ENCODE measurements around the gene VSTM2L.

The VSTM2L gene

GRCh38 chr20:37941332-37941731 lies 38.4 kb downstream of the VSTM2L start:
- no peak overlapping the region for H3K9ac ChIP-seq (ENCODE audit: low read depth, low read length)
- H3K9me3 ChIP-seq (ENCODE audit: control insufficient read depth, insufficient read depth, low read length) = no peaks in the 10 kb centered on the region
- H3K36me3 ChIP-seq (ENCODE audit: insufficient read depth, low read length) = no peaks in the 10 kb centered on the region
- H3K4me1 ChIP-seq (ENCODE audit: insufficient read depth, low read length) = no peaks in the 10 kb centered on the region

- Histone ChIP-seq H3K36me3 (ENCODE audit: insufficient read depth, low read length) (no peaks in the 10 kb centered on the region), H3K4me1 (ENCODE audit: insufficient read depth, low read length) (no peaks in the 10 kb centered on the region), H3K9ac (ENCODE audit: low read depth, low read length) (no peak overlapping the region), H3K9me3 (ENCODE audit: control insufficient read depth, insufficient read depth, low read length) (no peaks in the 10 kb centered on the region)
Measured at GRCh38 chr20:37941992-37942391, 39.1 kb downstream of the VSTM2L start.

DNA sequence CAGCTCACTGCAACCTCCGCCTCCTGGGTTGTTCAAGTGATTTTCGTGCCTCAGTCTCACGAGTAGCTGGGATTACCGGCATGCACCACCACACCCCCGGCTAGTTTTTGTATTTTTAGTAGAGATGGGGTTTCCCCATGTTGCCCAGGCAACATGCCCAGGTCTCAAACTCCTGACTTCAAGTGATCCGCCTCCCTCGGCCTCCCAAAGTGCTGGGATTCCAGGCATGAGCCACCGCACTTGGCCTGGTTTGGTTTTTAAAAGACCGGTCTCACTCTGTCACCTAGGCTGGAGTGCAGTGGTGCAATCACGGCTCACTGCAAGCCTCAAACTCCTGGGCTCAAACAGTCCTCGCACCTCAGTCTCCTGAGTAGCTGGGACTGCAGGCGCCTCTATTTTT lies 40.1 kb downstream of the VSTM2L start:
- H3K9ac ChIP-seq (ENCODE audit: low read depth, low read length) = no peak overlapping the region
- no peaks in the 10 kb centered on the region for H3K4me1 ChIP-seq (ENCODE audit: insufficient read depth, low read length)
- no peaks in the 10 kb centered on the region for H3K36me3 ChIP-seq (ENCODE audit: insufficient read depth, low read length)
- H3K9me3 ChIP-seq (ENCODE audit: control insufficient read depth, insufficient read depth, low read length) = no peaks in the 10 kb centered on the region

GRCh38 chr20:37943501-37944455 lies 40.9 kb downstream of the VSTM2L start:
- Histone ChIP-seq H3K9ac (ENCODE audit: low read depth, low read length) (no peak overlapping the region), H3K4me1 (ENCODE audit: insufficient read depth, low read length) (no peaks in the 10 kb centered on the region), H3K36me3 (ENCODE audit: insufficient read depth, low read length) (no peaks in the 10 kb centered on the region), H3K9me3 (ENCODE audit: control insufficient read depth, insufficient read depth, low read length) (no peaks in the 10 kb centered on the region)

- Histone ChIP-seq H3K9ac (ENCODE audit: low read depth, low read length) (no peak overlapping the region), H3K36me3 (ENCODE audit: insufficient read depth, low read length) (no peaks in the 10 kb centered on the region), H3K4me1 (ENCODE audit: insufficient read depth, low read length) (no peaks in the 10 kb centered on the region), H3K9me3 (ENCODE audit: control insufficient read depth, insufficient read depth, low read length) (no peaks in the 10 kb centered on the region)
Measured at GRCh38 chr20:37944456-37944981, 41.6 kb downstream of the VSTM2L start.

DNA sequence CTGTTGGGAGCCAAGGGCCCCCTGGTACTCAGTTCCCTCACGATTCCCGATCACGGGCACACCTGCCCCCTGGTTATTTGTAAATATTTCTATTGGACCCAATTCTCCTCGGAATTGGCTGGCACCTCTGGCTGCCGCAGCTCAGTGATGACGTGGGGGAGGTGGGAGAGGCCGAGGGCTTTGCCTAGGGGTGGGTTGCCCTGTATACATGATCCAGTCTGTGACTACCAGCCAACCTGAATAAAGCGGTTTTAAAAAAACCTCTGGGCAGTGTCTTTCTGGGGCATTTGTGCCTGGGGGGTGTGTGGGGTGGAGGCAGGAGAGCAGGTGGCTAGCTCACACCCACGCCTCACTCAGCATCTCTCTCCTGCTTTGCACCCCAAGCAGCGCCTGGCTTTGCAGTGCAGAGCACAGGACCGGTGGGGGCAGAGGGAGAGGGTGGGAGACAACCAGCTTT lies 42.2 kb downstream of the VSTM2L start:
- Histone ChIP-seq H3K9me3 (ENCODE audit: control insufficient read depth, insufficient read depth, low read length) (no peaks in the 10 kb centered on the region), H3K9ac (ENCODE audit: low read depth, low read length) (no peak overlapping the region), H3K4me1 (ENCODE audit: insufficient read depth, low read length) (no peaks in the 10 kb centered on the region), H3K36me3 (ENCODE audit: insufficient read depth, low read length) (no peaks in the 10 kb centered on the region)

DNA sequence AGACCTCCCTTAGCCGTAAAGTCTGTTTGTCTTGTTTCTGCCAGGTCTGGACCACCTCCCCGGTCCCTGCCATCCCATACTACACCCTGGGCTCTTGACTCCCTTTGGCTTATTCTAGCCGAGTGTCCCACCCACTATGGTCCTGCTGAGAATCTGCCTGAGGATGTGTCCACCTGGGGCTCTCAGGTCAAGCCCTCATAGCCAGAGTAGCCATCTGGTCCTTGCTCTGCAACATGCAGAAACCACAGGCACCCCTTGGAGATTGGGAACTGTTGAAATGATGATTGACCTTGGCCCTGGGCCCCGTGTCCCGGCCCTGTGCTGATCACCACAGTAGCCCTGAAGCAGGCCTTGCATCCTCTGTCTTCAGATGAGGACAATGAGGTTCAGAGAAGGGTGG lies 44.0 kb downstream of the VSTM2L start:
- Histone ChIP-seq H3K4me1 (ENCODE audit: insufficient read depth, low read length) (no peaks in the 10 kb centered on the region), H3K36me3 (ENCODE audit: insufficient read depth, low read length) (no peaks in the 10 kb centered on the region), H3K9me3 (ENCODE audit: control insufficient read depth, insufficient read depth, low read length) (no peaks in the 10 kb centered on the region), H3K9ac (ENCODE audit: low read depth, low read length) (no peak overlapping the region)

- no peaks in the 10 kb centered on the region for H3K4me1 ChIP-seq (ENCODE audit: insufficient read depth, low read length)
- no peaks in the 10 kb centered on the region for H3K36me3 ChIP-seq (ENCODE audit: insufficient read depth, low read length)
- H3K9ac ChIP-seq (ENCODE audit: low read depth, low read length) = no peak overlapping the region
- no peaks in the 10 kb centered on the region for H3K9me3 ChIP-seq (ENCODE audit: control insufficient read depth, insufficient read depth, low read length)
Measured at GRCh38 chr20:37947943-37948342, 45.0 kb downstream of the VSTM2L start.

- no peaks in the 10 kb centered on the region for H3K9me3 ChIP-seq (ENCODE audit: control insufficient read depth, insufficient read depth, low read length)
- H3K9ac ChIP-seq (ENCODE audit: low read depth, low read length) = no peak overlapping the region
Measured at GRCh38 chr20:37948956-37949355, 46.0 kb downstream of the VSTM2L start.

DNA sequence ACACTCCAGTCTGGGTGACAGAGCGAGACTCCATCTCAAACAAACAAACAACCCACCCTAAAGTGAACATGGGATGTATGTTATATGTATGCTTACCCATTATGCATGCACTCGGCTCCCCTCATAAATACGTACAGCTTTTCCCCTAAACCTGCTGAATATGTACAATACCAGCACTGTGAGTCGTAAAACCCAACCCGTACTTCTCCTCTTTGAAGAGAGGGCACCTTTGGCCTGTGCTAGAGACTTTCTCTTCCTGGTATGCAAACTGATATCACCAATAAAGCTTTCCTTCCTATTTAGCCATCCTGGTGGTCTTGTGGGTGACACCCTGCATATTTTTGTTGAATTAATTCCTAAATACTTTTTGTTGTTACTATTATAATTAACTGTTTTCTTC lies 51.3 kb downstream of the VSTM2L start:
- no peaks in the 10 kb centered on the region for H3K4me1 ChIP-seq (ENCODE audit: insufficient read depth, low read length)
- no peaks in the 10 kb centered on the region for H3K36me3 ChIP-seq (ENCODE audit: insufficient read depth, low read length)
- no peaks in the 10 kb centered on the region for H3K9me3 ChIP-seq (ENCODE audit: control insufficient read depth, insufficient read depth, low read length)
- no peak overlapping the region for H3K9ac ChIP-seq (ENCODE audit: low read depth, low read length)

More at GRCh38 chr20:37948956-37949355, 46.0 kb downstream of the VSTM2L start:
- Histone ChIP-seq H3K36me3 (ENCODE audit: insufficient read depth, low read length) (no peaks in the 10 kb centered on the region), H3K4me1 (ENCODE audit: insufficient read depth, low read length) (no peaks in the 10 kb centered on the region)

DNA sequence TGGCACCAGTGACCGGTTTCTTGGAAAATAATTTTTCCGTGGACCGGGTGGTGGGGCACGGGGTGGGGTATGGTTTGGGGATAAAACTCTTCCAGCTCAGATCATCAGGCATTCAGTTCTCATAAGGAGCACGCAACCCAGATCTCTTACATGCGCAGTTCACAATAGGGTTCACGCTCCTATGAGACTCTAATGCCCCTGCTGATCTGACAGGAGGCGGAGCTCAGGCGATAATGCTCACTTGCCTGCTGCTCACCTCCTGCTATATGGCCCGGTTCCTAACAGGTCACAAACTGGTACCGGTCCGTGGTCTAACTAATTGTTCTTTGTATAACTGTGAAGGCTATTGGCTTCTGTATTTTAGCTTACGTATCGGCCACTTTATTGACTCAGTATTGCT lies 51.7 kb downstream of the VSTM2L start:
- H3K36me3 ChIP-seq (ENCODE audit: insufficient read depth, low read length) = no peaks in the 10 kb centered on the region
- H3K9ac ChIP-seq (ENCODE audit: low read depth, low read length) = no peak overlapping the region

GRCh38 chr20:37955511-37955910 lies 52.6 kb downstream of the VSTM2L start:
- no peaks in the 10 kb centered on the region for H3K4me1 ChIP-seq (ENCODE audit: insufficient read depth, low read length)
- no peaks in the 10 kb centered on the region for H3K9me3 ChIP-seq (ENCODE audit: control insufficient read depth, insufficient read depth, low read length)
- no peaks in the 10 kb centered on the region for H3K36me3 ChIP-seq (ENCODE audit: insufficient read depth, low read length)
- no peak overlapping the region for H3K9ac ChIP-seq (ENCODE audit: low read depth, low read length)

More for the DNA sequence above, 51.7 kb downstream of the VSTM2L start:
- H3K9me3 ChIP-seq (ENCODE audit: control insufficient read depth, insufficient read depth, low read length) = no peaks in the 10 kb centered on the region
- H3K4me1 ChIP-seq (ENCODE audit: insufficient read depth, low read length) = no peaks in the 10 kb centered on the region

DNA sequence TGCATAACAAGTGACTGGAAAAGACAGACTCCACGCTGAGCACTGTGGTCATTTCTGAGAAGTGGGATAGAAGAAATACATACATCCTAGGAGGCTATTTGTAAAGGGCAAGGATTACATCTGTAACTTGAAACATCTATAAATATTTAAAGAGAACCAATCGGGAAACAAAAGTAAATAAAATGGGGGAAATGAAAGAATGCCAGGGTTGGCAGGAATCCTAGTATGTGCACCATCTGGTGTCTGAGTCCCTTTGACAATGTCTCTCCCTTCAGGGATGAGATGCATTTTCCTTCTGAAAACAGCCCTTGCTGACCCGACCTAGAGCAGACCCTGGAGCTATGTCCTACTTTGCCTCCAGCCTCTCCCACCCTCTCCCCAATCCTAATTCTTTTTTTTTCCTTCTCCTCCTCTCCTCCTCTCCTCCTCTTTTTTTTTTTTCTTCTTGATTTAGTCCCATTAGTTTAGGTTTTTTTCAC lies 53.2 kb downstream of the VSTM2L start:
- Histone ChIP-seq H3K9ac (ENCODE audit: low read depth, low read length) (no peak overlapping the region), H3K4me1 (ENCODE audit: insufficient read depth, low read length) (no peaks in the 10 kb centered on the region), H3K36me3 (ENCODE audit: insufficient read depth, low read length) (no peaks in the 10 kb centered on the region), H3K9me3 (ENCODE audit: control insufficient read depth, insufficient read depth, low read length) (no peaks in the 10 kb centered on the region)

DNA sequence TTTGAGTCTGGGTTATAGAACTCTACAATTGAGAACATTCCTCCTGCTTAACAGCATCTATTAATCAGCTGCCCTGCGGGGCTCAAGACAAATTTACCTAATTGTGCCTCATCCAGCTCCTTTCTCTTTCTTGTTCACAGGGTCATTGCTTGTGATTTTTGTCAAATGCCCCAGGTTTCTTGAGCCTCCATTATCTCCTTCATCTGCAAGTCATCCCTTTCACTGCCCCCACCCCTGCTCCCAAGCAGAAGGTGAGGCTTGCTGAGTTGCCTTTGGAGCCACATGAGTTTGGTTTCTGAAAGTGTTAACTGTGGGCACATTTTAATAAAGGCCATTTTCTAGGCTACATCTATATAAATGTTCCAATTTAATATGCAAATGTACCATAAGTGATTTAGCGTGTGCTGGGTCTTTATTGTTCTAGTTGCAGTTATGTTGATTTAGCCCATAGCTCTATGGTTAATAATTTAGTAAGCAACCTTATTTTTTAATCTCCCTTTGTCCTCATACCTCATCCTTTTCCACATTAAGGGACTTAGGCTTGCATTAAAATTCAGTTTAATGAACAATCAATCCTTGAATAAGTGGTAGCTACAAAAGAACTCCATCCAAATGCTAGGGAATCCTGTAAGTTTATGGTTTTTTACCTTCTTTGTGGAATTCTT lies 56.1 kb downstream of the VSTM2L start:
- no peaks in the 10 kb centered on the region for H3K9me3 ChIP-seq (ENCODE audit: control insufficient read depth, insufficient read depth, low read length)
- H3K36me3 ChIP-seq (ENCODE audit: insufficient read depth, low read length) = no peaks in the 10 kb centered on the region
- no peaks in the 10 kb centered on the region for H3K4me1 ChIP-seq (ENCODE audit: insufficient read depth, low read length)
- no peak overlapping the region for H3K9ac ChIP-seq (ENCODE audit: low read depth, low read length)
